Erythroblast (primary cell): ENCODE data around the gene ADGRA3.

ENCODE experiments used
- GATA1 ChIP-seq: IDR thresholded peaks from 2 replicates; pipeline ENCODE4 v1.6.1; 2011; ENCODE audit warnings: low read depth, mild to moderate bottlenecking, control low read depth, low read length, moderate library complexity
- POLR2A ChIP-seq: IDR thresholded peaks from 2 replicates; pipeline ENCODE4 v1.6.1; 2011; ENCODE audit warnings: mild to moderate bottlenecking, low read length

GRCh38 chr4:22482250-22483127, 33.4 kb downstream of the ADGRA3 start:
- TF ChIP-seq POLR2A (no peak), GATA1 (no peak)
